Aorta (tissue), 5 donors: ENCODE measurements around the gene BID. TPM values are rescaled to one million over a fixed set of nuclear protein-coding genes. Genes with fewer than 3 reads are reported as not detected.

ENCODE experiments used
- ATAC-seq: fragments of 200-7000 bp; cut with Tn5 transposase; one replicate; pipeline ENCODE4 v1.9.1; 2022; ENCODE audit warnings: moderate library complexity; ENCODE audit not compliant: low FRiP score
- DNase-seq, 2 donors: peaks; one replicate each; pipeline ENCODE4 v3.0.0-alpha.2; 2020
- H3K27ac ChIP-seq, 2 donors: one replicate each; pipeline ENCODE4 v1.5.1; 2013; ENCODE audit warnings: low read length in 2 of 2, mild to moderate bottlenecking in 2 of 2, moderate library complexity in 2 of 2, control low read depth in 1 of 2, inconsistent platforms in 1 of 2, low read depth in 1 of 2
- H3K27me3 ChIP-seq, 2 donors: one replicate each; pipeline ENCODE4 v1.6.1; 2013; ENCODE audit warnings: control low read depth in 1 of 2, low read length in 1 of 2, mild to moderate bottlenecking in 1 of 2, moderate library complexity in 1 of 2; ENCODE audit not compliant: insufficient read depth in 2 of 2, control insufficient read depth in 1 of 2
- H3K36me3 ChIP-seq, 2 donors: one replicate each; pipeline ENCODE4 v1.6.1; 2013; ENCODE audit warnings: control low read depth in 1 of 2, low read length in 1 of 2, mild to moderate bottlenecking in 1 of 2; ENCODE audit not compliant: insufficient read depth in 2 of 2, control insufficient read depth in 1 of 2
- H3K4me1 ChIP-seq, 2 donors: one replicate each; pipeline ENCODE4 v1.6.1; 2013; ENCODE audit warnings: low read length in 2 of 2, control low read depth in 1 of 2, mild to moderate bottlenecking in 1 of 2, moderate library complexity in 1 of 2; ENCODE audit not compliant: insufficient read depth in 2 of 2, control insufficient read depth in 1 of 2
- H3K4me3 ChIP-seq, 2 donors: one replicate each; pipeline ENCODE4 v1.5.1; 2013; ENCODE audit warnings: low read length in 2 of 2, control low read depth in 1 of 2, mild to moderate bottlenecking in 1 of 2
- H3K9me3 ChIP-seq: one replicate; pipeline ENCODE4 v1.6.1; 2013; ENCODE audit warnings: mild to moderate bottlenecking, low read length; ENCODE audit not compliant: control insufficient read depth
- WGBS, 2 donors: extraction: QIAGEN DNeasy Blood & Tissue Kit; methylation state at CpG; one replicate each; pipeline ENCODE4 v1.1.7; 2013; 5-methylcytosine and 5-hydroxymethylcytosine counted together
- intact Hi-C, 2 donors: fragments of 100-400 bp; cut with DNase I; formaldehyde crosslinking; loops; one replicate each; pipeline versions ENCODE4 v1.14.2 to v1.15.0; 2022
- polyA plus RNA-seq, 2 donors: library from polyadenylated mRNA; stranded (reverse); fragments of 200-250 nt; gene quantifications; one replicate each; pipeline ENCODE4 v1.2.3, GENCODE V29; 2013
- total RNA-seq, 2 donors: library from RNA; stranded (reverse); fragmentation: NEBNext Ultra II Directional; extraction: Animal tissue kit (Norgen Biotek cat#: 25700); gene quantifications; one replicate each; pipeline ENCODE4 v1.2.1, GENCODE V29; 2021
- donor health status: healthy with polysubstance abuse.
- donor health status: Bipolar disorder and iron deficiency.
- donor health status: DM: no; HTN: no; CAD: no.
- donor health status: DM: no; HTN: no; CAD: no.
- donor health status: DM: yes; HTN: yes; CAD: no.

BID gene
- total and polyA plus RNA-seq, 4 donors = 8.1 to 12.7 (median 10.0) TPM

- no peak overlapping the region for H3K4me3 ChIP-seq
- DNase-seq (no peak), ATAC-seq (no peak)
- H3K4me1 ChIP-seq = no peaks in the 10 kb centered on the region
- no peaks in the 10 kb centered on the region for H3K9me3 ChIP-seq
- H3K27me3 ChIP-seq = no peaks in the 10 kb centered on the region
- H3K27ac ChIP-seq = no peak overlapping the region
- peaks cover 0 to 2% of the 10 kb centered on the region in 2 donors for H3K36me3 ChIP-seq
- WGBS, 2 donors = 90 to 93% methylated on average over 21 of the region's 21 CpGs
- intact Hi-C loops = no loop called here
These were observed 42.8 kb upstream of the BID start for GRCh38 chr22:17817079-17817478.

- intact Hi-C loops = no loop called here
These were observed 42.4 kb upstream of the BID start for GRCh38 chr22:17816649-17817048.

GRCh38 chr22:17815703-17816254 lies 41.5 kb upstream of the BID start:
- no peaks in the 10 kb centered on the region for H3K9me3 ChIP-seq
- DNase-seq = no peak
- whole genome bisulfite sequencing, 2 donors = 89% methylated on average over 15 of the region's 15 CpGs
- H3K27ac ChIP-seq = no peak overlapping the region
- H3K4me3 ChIP-seq = no peak overlapping the region
- intact Hi-C loops = no loop called here
- ATAC-seq = no peak
- no peaks in the 10 kb centered on the region for H3K4me1 ChIP-seq
- H3K27me3 ChIP-seq = no peaks in the 10 kb centered on the region
- peaks cover 0 to 2% of the 10 kb centered on the region in 2 donors for H3K36me3 ChIP-seq

More at GRCh38 chr22:17816649-17817048, 42.4 kb upstream of the BID start:
- no peak for DNase-seq
- Histone ChIP-seq H3K4me3 (no peak overlapping the region), H3K36me3 (peaks cover 0 to 2% of the 10 kb centered on the region in 2 donors), H3K9me3 (no peaks in the 10 kb centered on the region), H3K27me3 (no peaks in the 10 kb centered on the region), H3K4me1 (no peaks in the 10 kb centered on the region), H3K27ac (no peak overlapping the region)
- 91 to 94% methylated on average over 14 of the region's 14 CpGs for WGBS, 2 donors
- no peak for ATAC-seq

- DNase-seq (no peak), ATAC-seq (no peak)
- intact Hi-C loops = no loop called here
- no peaks in the 10 kb centered on the region for H3K27me3 ChIP-seq
- H3K4me3 ChIP-seq = no peak overlapping the region
- H3K27ac ChIP-seq = no peak overlapping the region
- peaks cover 0 to 4% of the 10 kb centered on the region in 2 donors for H3K36me3 ChIP-seq
- no peaks in the 10 kb centered on the region for H3K4me1 ChIP-seq
- 90 to 97% methylated on average over 20 of the region's 20 CpGs for WGBS, 2 donors
- H3K9me3 ChIP-seq = no peaks in the 10 kb centered on the region
These were observed 40.6 kb upstream of the BID start for GRCh38 chr22:17814830-17815229.

- H3K27me3 ChIP-seq = no peaks in the 10 kb centered on the region
These were observed 39.8 kb upstream of the BID start for GRCh38 chr22:17814084-17814483.

GRCh38 chr22:17811119-17811518 lies 36.9 kb upstream of the BID start:
- H3K36me3 ChIP-seq = peaks cover 0 to 11% of the 10 kb centered on the region in 2 donors

More at GRCh38 chr22:17814084-17814483, 39.8 kb upstream of the BID start:
- DNase-seq (no peak), ATAC-seq (no peak)
- WGBS, 2 donors = 87 to 88% methylated on average over 6 of the region's 6 CpGs
- H3K36me3 ChIP-seq = peaks cover 0 to 4% of the 10 kb centered on the region in 2 donors
- no peak overlapping the region for H3K4me3 ChIP-seq
- no peak overlapping the region for H3K27ac ChIP-seq
- H3K9me3 ChIP-seq = no peaks in the 10 kb centered on the region
- intact Hi-C loops = no loop called here
- H3K4me1 ChIP-seq = no peaks in the 10 kb centered on the region

GRCh38 chr22:17810570-17811116 lies 36.4 kb upstream of the BID start:
- intact Hi-C loops = no loop called here
- Histone ChIP-seq H3K9me3 (no peaks in the 10 kb centered on the region), H3K4me1 (no peaks in the 10 kb centered on the region), H3K4me3 (no peak overlapping the region), H3K27ac (no peak overlapping the region), H3K27me3 (no peaks in the 10 kb centered on the region), H3K36me3 (peaks cover 0 to 11% of the 10 kb centered on the region in 2 donors)
- no peak for DNase-seq
- ATAC-seq = no peak
- 87 to 88% methylated on average over 12 of the region's 12 CpGs for WGBS, 2 donors

More at GRCh38 chr22:17811119-17811518, 36.9 kb upstream of the BID start:
- intact Hi-C loops = no loop called here
- Histone ChIP-seq H3K9me3 (no peaks in the 10 kb centered on the region), H3K27me3 (no peaks in the 10 kb centered on the region), H3K4me1 (no peaks in the 10 kb centered on the region), H3K4me3 (no peak overlapping the region), H3K27ac (no peak overlapping the region)
- no peak for ATAC-seq
- no peak for DNase-seq
- WGBS, 2 donors = 84 to 89% methylated on average over 4 of the region's 4 CpGs

- Histone ChIP-seq H3K36me3 (peaks cover 0 to 9% of the 10 kb centered on the region in 2 donors), H3K27ac (no peak overlapping the region)
- no peak for ATAC-seq
These were observed 34.6 kb upstream of the BID start for GRCh38 chr22:17808693-17809403.

More at GRCh38 chr22:17808693-17809403, 34.6 kb upstream of the BID start:
- Histone ChIP-seq H3K27me3 (no peaks in the 10 kb centered on the region), H3K4me3 (no peak overlapping the region), H3K4me1 (no peaks in the 10 kb centered on the region), H3K9me3 (no peaks in the 10 kb centered on the region)
- intact Hi-C loops = no loop called here
- no peak for DNase-seq
- WGBS, 2 donors = 85 to 86% methylated on average over 25 of the region's 25 CpGs
